HS-5 (cell line): Measurements from ENCODE around the gene POPDC2.
"Not testable (repeated sequence)": the region's sequence is repeated elsewhere in the genome, so short reads cannot be mapped to it uniquely, and the experiment has no call there.

Experiments
- DNase-seq: peaks from one replicate; pipeline ENCODE4 v3.0.0-alpha.2; 2012; ENCODE audit warnings: low read depth

POPDC2 gene

GRCh38 chr3:119613201-119613600, 47.2 kb downstream of the POPDC2 start:
- no peak for DNase-seq

- DNase-seq = no peak
Measured at GRCh38 chr3:119611664-119612063, 48.7 kb downstream of the POPDC2 start.

- no peak for DNase-seq
Measured at GRCh38 chr3:119609301-119609700, 51.1 kb downstream of the POPDC2 start.

GRCh38 chr3:119608405-119609000, 51.9 kb downstream of the POPDC2 start:
- no peak for DNase-seq

GRCh38 chr3:119604878-119605277, 55.5 kb downstream of the POPDC2 start:
- DNase-seq = peak; percentile 35

GRCh38 chr3:119602676-119603075, 57.7 kb downstream of the POPDC2 start:
- no peak for DNase-seq

- DNase-seq = no peak
Measured at GRCh38 chr3:119601154-119601553, 59.2 kb downstream of the POPDC2 start.

- no peak for DNase-seq
Measured at GRCh38 chr3:119600732-119601131, 59.7 kb downstream of the POPDC2 start.

- DNase-seq = no peak
Measured at GRCh38 chr3:119599558-119600174, 60.7 kb downstream of the POPDC2 start.

GRCh38 chr3:119598410-119599098, 61.8 kb downstream of the POPDC2 start:
- no peak for DNase-seq

- DNase-seq = no peak
Measured at GRCh38 chr3:119597548-119598288, 62.7 kb downstream of the POPDC2 start, which contains the start of gene PLA1A. PLA1A (plus strand) TSS chr3:119597885; CDS start chr3:119597914, 29 bp downstream.

GRCh38 chr3:119596398-119596797, 64.0 kb downstream of the POPDC2 start:
- no peak for DNase-seq

GRCh38 chr3:119595639-119596334, 64.6 kb downstream of the POPDC2 start:
- no peak for DNase-seq

- DNase-seq = not testable (repeated sequence)
Measured at GRCh38 chr3:119594929-119595328, 65.5 kb downstream of the POPDC2 start.

- DNase-seq = no peak
Measured at GRCh38 chr3:119594066-119594465, 66.3 kb downstream of the POPDC2 start.

GRCh38 chr3:119592861-119593260, 67.5 kb downstream of the POPDC2 start:
- DNase-seq = no peak
